Upper lobe of right lung (tissue), 1 donor: ENCODE measurements around the gene ARHGEF19. TPM values are rescaled to one million over a fixed set of nuclear protein-coding genes. Genes with fewer than 3 reads are reported as not detected.

Experiments used
- ATAC-seq: fragments of 200-7000 bp; cut with Tn5 transposase; one replicate; pipeline ENCODE4 v1.9.1; 2020; ENCODE audit warnings: mild to moderate bottlenecking, moderate library complexity
- DNase-seq: peaks from one replicate; pipeline ENCODE4 v3.0.0-alpha.2; 2020
- H3K27ac ChIP-seq: fragments of 200-600 bp; one replicate; pipeline ENCODE4 v1.8.0; 2022
- H3K27me3 ChIP-seq: fragments of 200-600 bp; one replicate; pipeline ENCODE4 v1.8.0; 2022; ENCODE audit warnings: mild to moderate bottlenecking
- H3K36me3 ChIP-seq: fragments of 200-600 bp; one replicate; pipeline ENCODE4 v1.8.0; 2022
- H3K4me1 ChIP-seq: fragments of 200-600 bp; one replicate; pipeline ENCODE4 v1.8.0; 2022
- H3K4me3 ChIP-seq: fragments of 200-600 bp; one replicate; pipeline ENCODE4 v1.8.0; 2022; ENCODE audit warnings: mild to moderate bottlenecking
- H3K9me3 ChIP-seq: fragments of 200-600 bp; one replicate; pipeline ENCODE4 v1.8.0; 2022
- intact Hi-C: fragments of 100-400 bp; cut with DNase I; formaldehyde crosslinking; loops from one replicate; pipeline ENCODE4 v1.11.0; 2022
- total RNA-seq: library from RNA; stranded (reverse); fragmentation: NEBNext Ultra II Directional; extraction: Animal tissue kit (Norgen Biotek cat#: 25700); gene quantifications from one replicate; pipeline ENCODE4 v1.2.1, GENCODE V29; 2021
- TF ChIP-seq, protein P1 (sequence below): fragments of 200-600 bp; IDR thresholded peaks from one replicate; pipeline ENCODE4 v1.8.0; 2022; ENCODE audit warnings: antibody characterized with exemption
- donor health status: DM: no; HTN: yes; CAD: no; lungs with severe emphysema.

The ARHGEF19 gene
- total RNA-seq, 1 donor from 2014 or later = 11.9 TPM

DNA sequence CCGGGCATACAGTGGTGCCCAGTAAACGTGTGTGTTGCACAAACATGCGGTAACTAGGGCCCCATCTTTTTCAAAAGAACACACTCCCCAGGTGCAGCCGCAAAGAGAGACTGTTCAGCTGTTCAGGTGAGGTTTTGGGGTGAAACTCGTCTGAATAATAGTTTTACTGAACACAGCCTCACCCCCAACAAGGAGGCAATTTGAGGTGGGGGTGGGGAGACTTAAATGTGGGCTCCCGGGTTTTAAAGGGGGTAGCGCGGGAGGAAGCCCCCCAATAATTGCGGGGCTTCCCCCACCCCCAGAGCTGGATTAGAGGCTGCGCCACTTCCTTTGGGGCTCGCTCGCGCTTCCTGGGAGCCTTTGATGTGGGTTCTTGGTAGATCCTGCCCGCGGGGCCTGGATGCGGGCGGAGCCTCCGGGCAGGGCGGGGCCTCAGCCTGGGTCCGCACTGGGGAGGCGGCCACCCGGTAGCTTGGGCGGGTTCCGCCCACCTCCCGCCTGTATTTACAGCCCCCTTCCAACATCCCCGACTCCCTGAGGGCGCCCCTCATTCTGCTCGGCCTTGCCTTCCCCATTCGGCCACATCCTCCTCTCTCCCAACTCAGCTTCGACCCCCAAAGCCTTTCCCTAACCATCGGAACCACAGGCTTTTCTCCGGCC is 50.2 kb downstream of the ARHGEF19 start:
- no peaks in the 10 kb centered on the region for H3K27me3 ChIP-seq
- no peaks in the 10 kb centered on the region for H3K36me3 ChIP-seq
- ATAC-seq (peak; percentile 14), DNase-seq (no peak)
- intact Hi-C loops = no loop called here
- TF ChIP-seq, protein P1, sequence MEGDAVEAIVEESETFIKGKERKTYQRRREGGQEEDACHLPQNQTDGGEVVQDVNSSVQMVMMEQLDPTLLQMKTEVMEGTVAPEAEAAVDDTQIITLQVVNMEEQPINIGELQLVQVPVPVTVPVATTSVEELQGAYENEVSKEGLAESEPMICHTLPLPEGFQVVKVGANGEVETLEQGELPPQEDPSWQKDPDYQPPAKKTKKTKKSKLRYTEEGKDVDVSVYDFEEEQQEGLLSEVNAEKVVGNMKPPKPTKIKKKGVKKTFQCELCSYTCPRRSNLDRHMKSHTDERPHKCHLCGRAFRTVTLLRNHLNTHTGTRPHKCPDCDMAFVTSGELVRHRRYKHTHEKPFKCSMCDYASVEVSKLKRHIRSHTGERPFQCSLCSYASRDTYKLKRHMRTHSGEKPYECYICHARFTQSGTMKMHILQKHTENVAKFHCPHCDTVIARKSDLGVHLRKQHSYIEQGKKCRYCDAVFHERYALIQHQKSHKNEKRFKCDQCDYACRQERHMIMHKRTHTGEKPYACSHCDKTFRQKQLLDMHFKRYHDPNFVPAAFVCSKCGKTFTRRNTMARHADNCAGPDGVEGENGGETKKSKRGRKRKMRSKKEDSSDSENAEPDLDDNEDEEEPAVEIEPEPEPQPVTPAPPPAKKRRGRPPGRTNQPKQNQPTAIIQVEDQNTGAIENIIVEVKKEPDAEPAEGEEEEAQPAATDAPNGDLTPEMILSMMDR = no peak
- no peak overlapping the region for H3K4me3 ChIP-seq
- no peak overlapping the region for H3K27ac ChIP-seq
- H3K9me3 ChIP-seq = no peaks in the 10 kb centered on the region
- no peaks in the 10 kb centered on the region for H3K4me1 ChIP-seq

DNA sequence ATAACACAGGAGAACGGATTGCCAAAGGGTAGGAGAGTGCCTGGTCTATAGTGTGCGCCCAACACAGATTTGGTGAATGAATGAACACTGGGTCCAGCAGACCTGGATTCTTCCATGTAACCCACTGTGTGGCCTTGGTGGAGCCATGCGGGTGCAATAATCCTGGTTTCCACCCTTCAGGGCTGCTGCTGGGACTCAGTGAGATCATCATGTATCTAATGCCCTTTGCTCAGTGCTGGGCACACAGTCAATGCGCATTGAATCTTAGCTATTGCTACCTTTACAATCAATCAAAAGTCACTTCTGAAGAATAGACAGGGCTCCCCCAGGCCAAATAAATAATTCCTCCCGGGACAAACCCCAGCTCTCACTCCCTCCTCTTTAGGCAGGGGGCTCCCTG is 50.7 kb downstream of the ARHGEF19 start:
- no peak for ATAC-seq
- H3K27ac ChIP-seq = no peak overlapping the region
- TF ChIP-seq, protein P1 = no peak

DNA sequence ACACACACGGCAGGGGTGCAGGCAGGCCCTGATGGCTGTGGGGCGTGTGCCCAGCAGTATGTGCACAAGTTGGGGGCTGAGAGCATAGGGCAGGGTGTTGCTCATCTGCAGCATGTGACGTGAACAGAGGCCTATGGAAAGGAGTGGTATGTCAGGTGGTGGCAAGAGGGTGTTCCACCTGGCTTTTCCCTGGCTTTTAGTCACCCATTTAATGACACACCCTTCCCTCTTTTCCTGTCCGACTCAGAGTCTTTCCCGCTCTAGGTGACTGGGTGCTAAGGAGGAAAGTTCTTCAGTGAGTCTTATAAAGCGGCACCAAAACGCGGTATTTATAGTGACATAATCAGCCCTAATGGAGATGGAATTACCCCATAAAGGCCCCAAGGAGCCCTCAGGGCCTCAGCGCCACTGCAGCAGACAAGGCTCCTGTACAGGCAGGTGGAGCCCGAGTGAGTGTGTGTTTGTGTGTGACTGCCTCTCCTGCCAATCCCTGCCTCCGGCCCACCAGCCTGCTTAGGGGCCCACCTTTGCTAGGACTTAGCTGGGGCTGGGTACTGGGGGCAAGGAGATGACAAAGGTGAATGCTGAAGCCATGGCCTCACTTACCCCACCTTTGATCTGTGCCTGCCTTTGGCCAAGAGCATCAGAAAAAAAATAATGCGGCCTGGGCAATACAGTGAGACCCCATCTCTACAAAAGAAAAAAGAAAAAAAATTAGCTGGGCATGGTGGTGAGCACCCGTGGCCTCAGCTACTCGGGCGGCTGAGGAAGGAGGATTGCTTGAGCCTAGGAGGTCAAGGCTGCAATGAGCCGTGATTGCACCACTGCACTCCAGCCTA is 53.2 kb downstream of the ARHGEF19 start:
- DNase-seq (no peak), ATAC-seq (no peak)
- TF ChIP-seq, protein P1 = no peak
- Histone ChIP-seq H3K36me3 (no peaks in the 10 kb centered on the region), H3K4me1 (peaks cover 11% of the 10 kb centered on the region), H3K9me3 (no peaks in the 10 kb centered on the region), H3K27me3 (no peaks in the 10 kb centered on the region), H3K27ac (no peak overlapping the region), H3K4me3 (no peak overlapping the region)
- intact Hi-C loops = no loop called here

More for the DNA sequence above, 50.7 kb downstream of the ARHGEF19 start:
- H3K27me3 ChIP-seq = no peaks in the 10 kb centered on the region
- DNase-seq = no peak
- no peaks in the 10 kb centered on the region for H3K9me3 ChIP-seq
- H3K4me1 ChIP-seq = peaks cover 3% of the 10 kb centered on the region
- no peak overlapping the region for H3K4me3 ChIP-seq
- intact Hi-C loops = no loop called here
- no peaks in the 10 kb centered on the region for H3K36me3 ChIP-seq

DNA sequence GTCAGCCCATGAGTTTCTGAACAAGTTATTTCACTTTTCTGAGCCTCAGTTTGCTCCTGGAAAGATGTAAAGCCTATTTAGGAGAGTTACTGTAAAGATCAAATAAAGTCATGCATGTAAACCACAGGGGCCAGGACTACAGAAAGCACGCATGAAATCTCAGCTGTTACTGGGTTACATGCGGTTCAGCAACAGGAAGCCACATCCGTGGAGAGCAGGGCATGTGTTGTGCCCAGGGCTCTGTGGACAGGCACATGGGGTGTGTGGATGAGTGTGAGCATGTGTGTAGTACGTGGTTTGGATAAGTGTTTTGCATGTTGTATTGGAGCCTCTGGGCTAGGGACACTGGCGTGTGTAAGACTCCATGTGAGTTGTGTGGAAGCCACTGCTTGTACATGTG is 54.4 kb downstream of the ARHGEF19 start:
- Histone ChIP-seq H3K9me3 (no peaks in the 10 kb centered on the region), H3K4me3 (no peak overlapping the region), H3K36me3 (no peaks in the 10 kb centered on the region), H3K4me1 (peaks cover 22% of the 10 kb centered on the region), H3K27ac (no peak overlapping the region), H3K27me3 (no peaks in the 10 kb centered on the region)
- TF ChIP-seq, protein P1 = no peak
- DNase-seq (no peak), ATAC-seq (no peak)
- intact Hi-C loops = no loop called here

DNA sequence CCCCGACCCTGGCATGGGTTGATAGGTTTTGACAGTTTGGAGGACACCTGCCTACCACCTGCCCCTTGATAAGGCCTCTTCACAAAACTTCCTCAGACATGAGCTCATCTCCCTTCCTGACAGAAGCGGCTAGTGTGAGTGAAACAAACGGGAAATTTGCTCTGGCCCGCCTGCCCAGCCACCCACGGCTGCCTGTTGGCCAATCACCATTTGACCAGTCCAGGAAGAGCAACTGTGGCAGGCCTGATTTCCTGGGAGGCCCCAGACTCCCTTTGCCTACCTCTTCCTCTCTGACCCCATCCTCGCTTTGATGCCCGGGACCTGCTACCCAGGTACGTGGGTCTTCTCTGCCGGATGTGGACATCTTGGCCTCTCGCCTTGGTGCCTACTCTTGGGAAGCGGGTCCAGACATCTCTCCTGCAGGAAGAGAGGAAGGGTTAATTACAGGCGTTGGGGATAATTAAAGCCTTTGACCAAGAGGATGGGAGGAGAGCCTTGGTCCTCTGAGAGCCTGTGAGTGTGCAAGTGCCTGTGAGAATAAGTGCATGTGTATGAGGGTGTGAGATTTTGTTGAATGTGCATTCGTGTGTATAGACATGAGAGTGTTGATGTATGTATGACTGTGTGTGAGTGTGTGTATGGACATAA is 55.5 kb downstream of the ARHGEF19 start:
- H3K4me1 ChIP-seq = peaks cover 32% of the 10 kb centered on the region
- no peak overlapping the region for H3K27ac ChIP-seq
- peak; percentile 79 for DNase-seq

More for the DNA sequence above, 55.5 kb downstream of the ARHGEF19 start:
- H3K4me3 ChIP-seq = no peak overlapping the region
- H3K9me3 ChIP-seq = no peaks in the 10 kb centered on the region
- TF ChIP-seq, protein P1 = no peak
- H3K27me3 ChIP-seq = no peaks in the 10 kb centered on the region
- intact Hi-C loops = no loop called here
- H3K36me3 ChIP-seq = no peaks in the 10 kb centered on the region
- ATAC-seq = peak; percentile 27
